HG03045 (cell line): ENCODE measurements around the gene ULBP3.
"Not testable (repeated sequence)": the region's sequence is repeated elsewhere in the genome, so short reads cannot be mapped to it uniquely, and the experiment has no call there.

Source experiments
- ATAC-seq: cut with Tn5 transposase; IDR thresholded peaks from one replicate; pipeline ENCODE4 v1.9.1; 2021; ENCODE audit warnings: mild to moderate bottlenecking, moderate library complexity; ENCODE audit not compliant: unreplicated experiment

ULBP3 gene

DNA sequence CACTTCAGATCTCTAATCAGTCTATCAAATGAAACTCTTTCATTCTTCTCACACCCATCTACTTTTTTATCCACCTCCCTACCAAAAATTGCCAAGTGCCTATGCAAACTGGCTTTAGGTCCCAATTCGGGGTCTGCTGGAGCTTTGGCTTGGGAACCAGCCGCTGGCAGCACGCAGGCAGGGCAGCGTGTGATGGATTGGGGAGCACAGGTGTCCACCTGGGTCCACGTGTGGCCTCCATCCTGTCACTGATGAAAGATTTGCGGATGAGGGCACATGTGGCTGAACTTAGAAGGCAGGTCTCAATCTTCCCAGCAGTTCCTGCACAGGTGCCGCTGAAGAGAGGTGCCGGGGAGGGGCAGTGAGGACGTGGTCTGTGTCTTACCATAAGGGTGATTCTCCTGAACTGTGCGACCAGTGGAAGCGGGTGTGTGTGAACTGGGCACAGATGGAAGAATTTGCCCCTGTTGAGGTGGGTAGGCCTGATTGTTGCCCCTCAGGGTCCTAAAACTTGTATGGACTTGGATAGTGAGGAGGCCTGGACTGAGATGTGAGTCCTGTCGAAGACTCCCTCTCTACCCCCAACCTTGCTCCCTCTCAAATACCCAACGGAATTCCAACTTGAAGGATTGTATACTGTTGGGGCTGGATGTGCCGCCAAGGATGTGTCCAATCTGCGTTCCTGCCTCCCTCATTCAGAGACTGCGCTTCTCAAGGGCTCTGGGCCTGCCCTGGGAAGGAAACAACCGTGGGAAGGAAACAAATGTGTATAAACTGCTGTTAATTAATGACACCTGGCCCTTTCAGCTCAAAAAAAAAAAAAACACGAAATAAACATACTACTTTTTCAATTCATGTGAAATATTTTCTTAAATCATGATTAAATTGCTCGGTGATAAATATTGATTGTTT lies 25.2 kb downstream of the ULBP3 start:
- no peak for ATAC-seq

DNA sequence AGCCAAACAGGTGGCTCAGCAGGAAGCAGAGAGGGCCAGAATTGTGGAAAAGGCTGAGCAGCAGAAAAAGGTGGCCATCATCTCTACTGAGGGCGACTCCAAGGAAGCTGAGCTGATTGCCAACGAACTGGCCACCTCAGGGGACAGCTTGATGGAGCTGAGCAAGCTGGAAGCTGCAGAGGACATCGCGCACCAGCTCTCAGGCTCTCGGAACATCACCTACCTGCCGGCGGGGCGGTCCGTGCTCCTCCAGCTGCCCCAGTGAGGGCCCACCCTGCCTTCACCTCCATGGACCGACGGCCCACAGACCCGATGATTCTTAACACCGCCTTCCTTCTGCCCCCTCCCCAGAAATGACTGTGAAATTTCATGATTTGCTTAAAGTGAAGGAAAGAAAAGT lies 25.8 kb downstream of the ULBP3 start:
- no peak for ATAC-seq

DNA sequence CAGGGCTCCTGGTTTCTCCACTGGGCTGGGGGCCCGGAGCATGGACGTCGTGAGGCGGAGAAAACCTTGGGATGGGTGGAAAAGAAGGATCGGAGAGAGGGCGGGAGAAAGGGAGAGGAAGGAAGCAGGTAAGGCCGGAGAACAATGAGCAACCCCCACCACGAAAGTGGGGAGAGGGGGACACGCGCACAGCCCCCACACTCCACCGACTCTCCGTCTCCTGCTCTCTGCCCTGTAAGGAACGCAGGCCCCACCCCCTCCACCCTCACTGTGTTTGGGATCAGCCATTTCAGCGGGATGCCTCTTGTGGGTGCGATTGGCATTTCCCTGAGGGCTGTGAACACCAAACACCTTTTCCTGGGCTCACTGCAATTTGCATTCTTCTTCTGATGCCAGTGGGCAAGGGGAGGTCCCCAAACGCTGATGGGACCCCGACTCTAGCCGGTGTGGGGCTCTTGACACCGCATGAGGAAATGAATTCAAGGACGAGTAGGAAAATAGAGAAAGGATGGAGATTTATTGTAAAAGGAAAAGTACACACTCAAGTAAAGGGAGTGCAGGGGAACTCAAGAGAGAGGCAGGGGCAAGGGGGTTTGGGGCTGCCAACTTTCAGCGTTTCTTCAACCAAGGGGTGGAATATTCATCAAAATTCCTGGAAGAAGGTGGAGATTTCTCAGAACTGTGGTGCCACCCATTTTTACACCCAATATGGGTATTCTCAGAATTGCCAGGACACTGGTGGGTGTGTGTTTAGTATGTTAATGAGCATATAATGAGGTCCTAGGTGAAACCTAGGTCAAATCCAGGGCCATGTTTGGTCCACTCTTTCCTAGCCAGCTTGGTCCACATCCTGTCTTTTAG lies 30.5 kb downstream of the ULBP3 start:
- ATAC-seq = no peak

DNA sequence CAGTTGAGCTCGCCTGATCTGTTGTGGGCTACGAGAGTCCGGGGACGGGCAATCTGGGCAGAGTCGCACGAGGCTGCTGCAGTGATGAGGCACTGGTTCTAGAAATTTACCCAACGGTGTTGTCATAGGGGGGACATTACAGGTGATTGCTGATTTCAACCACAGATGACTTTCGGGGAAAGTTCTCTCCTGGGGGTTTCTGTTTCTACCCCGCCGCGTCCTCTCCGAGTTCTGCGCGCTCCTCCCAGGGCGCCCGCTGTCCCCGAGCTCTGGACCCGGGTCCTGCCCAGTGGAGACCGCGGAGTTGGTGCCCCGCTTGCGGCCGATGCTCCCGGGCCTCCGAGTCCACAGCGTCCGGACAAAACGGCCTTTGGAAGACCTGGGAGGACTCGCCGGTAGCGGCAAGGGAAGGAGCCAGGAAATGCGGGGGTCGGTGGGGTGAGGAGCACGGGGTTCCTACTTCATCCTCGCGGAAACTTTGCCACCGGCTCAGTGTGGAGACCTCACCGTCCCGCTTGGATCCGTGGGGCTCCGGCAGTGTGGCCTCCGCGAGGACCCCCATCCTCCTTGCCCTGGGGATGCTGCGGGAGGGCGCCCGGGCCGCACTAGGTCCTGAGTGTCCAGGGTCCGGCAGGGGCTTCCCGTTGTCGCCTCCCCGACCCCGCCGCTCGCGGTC lies 31.3 kb downstream of the ULBP3 start:
- no peak for ATAC-seq

DNA sequence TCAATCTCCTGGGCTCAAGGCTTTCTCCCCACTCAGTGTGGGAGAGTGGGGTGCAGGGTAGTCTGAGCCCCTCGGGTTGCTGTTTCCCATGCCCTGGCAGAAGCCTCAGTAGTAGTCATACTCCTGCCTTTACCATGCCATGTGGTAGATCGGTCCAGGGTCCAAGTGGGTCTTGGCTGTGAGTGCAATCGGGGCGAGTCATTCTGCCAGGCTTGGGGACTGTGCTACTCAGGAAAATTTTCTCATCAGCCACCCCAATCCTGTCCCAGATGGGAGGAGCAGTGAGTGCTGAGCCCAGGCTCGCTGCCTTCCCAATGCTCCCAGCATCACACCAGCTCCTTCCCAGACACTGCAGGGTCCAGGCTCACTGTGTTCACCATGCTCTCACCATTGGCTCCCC lies 32.8 kb downstream of the ULBP3 start:
- no peak for ATAC-seq

DNA sequence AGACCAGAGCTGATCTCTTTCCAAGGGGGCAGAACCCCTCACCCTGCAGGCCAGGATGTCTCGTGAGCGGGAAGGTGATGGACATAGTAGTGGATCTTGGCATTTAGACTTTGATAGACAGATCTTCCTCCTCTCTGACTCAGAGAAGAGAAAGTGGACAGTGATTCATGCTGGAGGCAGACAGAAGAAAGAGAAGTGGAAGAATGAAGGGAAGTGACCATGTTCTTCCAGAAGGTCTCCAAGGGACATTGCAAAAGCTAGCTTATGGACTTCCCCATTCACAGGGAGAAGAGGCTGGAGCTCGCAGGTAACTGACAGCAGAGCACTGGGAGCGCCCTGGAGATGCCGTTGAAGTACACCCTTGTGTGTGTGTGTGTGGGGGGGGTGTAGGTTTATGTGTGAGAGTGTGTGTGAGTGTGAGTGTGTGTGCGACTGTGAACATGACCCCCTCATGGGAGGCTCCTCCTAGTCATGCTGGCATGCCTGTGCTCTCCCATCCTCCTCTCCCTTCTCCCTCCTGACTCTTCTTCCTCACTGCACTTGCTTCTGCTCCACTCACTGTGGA lies 35.6 kb downstream of the ULBP3 start:
- no peak for ATAC-seq

DNA sequence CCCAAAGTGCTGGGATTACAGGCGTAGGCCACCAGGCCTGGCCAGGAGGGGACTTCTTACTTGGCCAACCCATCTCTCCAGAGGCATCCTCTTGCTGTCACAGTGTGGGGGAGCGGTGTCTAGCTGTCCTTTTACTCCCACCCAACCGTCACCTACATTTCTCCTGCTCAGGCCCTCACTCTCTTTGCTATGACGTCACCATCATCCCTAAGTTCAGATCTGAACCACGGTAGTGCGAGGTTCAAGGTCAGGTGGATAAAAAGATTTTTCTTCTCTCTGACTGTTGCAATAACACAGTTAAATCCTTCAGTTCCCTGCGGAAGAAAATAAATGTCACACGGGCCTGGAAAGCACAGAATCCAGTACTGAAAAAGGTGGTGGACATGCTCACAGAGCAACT lies 36.3 kb downstream of the ULBP3 start:
- ATAC-seq = no peak

DNA sequence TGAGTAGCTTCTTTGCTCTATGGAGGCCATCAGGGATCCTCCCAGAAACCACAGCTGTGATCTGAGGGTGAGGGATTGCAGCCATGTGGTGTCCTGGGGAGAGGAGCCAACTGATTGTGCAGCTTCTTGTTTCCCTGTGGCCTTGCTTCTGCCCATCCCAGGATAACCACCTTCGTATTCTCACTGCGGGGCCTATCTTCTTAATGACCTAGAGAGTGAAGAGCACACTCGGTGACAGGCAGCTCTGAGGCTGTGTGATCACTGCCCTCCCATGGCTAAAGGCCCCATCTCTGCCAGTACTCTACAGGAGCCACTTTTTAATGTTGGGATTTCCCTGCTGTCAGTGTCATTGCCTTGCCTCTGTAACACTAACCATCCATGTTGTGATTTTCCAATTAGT lies 38.3 kb downstream of the ULBP3 start:
- no peak for ATAC-seq

DNA sequence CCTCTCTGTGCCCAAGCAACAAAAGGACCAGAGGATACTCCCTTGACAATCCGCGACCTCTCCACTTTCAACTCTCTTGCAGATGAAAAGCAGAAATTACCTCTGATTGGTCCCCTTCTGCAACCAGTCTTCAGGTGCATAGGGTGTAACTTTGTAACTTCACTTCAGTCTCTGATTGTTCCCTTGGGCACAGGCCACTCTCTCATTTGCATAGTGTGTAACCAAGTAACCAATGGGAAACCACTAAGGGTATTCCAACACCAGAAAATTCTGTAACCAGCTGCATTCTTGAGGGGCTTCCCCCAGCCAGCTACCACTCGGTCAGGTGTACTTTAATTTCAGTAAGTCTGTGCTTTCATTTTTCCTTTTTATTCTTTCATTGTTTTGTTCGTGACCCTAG lies 39.2 kb downstream of the ULBP3 start:
- ATAC-seq = no peak

DNA sequence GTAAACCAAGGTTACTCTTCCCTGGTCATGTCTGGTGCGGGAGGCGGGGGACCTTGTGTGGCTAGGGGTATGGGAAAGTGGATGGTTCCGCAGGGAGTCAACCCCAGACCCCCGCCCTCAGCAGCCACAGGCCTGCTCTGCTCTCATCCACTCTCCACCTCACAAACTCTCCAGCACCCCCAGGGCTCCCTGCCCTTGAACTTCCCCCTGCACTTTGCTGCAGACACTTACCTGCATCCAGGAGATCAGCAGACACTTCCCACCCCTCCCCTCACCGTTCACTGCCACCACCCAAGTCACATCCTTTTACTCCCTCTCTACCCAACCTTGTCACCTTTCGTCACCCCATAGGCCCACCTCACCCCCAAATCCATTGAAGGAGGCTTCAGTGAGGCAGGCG lies 39.6 kb downstream of the ULBP3 start:
- ATAC-seq = no peak

DNA sequence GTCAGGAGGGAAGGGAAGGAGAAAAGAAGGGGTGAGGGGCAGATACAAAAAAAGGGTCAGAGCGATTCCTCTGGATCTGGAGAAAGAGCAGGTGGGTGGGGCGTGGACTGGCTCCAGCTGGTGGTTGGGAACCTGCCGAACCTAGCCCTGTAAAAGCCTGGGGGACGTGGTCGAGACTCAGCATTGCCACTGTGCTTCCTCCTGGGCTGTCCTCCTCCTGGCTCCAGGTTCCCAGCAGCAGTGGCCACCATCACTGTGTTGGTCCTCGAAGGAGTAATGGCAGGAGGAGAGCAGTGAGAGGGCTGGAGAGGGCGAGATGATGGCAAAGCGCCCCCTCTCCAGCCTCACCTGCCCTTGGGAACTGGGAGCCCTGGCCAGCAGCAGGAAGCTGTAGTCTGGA lies 40.1 kb downstream of the ULBP3 start:
- no peak for ATAC-seq

DNA sequence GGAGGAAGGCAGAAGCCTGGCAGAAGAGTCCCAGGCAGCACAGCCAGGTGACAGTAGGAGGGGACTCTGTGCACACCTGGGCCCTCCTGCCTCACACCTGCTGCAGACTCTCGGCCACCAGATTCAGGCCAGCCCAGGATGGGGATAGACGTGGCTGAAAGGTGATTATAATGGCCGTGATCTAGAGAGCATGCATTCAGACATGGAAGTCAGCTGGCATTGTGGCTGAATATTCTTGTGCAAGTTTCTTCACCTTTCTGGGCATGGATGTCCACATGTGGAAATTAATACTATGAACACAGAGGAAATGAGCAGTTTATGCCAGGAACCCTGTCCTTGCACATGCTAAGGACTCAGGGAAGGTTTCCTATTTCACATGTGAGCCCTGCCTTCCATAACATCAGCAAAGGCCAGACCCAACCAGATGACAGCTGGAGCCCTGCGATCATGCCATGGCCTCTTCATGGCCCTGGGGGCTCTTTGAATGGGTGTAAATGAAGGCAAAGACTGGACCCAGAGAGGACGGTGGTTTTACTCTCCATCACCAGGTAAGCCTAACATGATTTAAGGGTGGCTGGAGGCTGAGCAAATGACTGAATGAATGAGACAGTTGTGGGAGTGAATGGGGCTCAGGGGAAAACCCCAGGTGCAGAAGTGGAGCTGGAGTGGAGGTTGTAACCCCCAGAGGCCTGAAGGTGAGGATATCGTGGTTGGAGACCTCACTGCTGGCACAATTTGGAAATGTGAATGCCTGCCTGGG lies 40.9 kb downstream of the ULBP3 start:
- ATAC-seq = no peak

DNA sequence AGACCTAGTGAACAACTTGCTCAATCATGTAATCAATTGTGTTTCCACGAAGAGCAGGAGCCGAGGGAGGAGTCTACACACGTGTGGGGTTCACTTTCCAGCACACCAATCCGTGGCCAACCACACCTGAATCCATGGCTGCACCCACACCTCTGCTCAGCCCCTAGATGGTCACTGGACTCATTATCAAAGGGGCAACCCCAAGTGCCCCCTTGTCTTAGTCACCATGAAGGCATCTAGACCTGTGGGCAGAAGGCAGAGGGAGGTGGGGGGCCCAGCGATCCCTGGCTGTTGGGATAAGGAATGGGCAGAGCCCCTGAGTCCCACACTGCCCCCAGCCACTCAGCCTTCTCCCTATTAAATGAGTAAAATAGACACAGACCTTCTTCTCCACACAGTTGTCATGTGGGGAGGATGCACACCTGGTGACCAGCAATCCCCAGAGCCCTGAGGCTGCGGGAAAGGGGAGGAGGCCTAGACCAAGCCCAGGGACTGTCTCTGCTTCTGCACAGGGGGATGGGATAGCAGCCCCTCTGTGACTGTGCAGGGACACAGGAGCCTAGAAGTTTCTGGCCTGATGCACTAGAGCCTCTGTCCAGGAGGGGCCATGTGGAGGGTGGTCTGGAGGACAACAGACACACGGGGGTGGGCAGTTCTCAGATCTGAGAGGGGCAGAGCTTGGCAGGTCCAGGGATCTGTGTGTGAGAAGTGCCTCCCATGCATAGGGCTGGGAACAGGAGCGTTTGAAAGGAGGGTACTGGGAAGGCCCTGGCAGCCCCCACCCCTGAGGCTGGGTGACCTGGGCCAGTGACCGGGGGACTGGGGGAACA lies 41.7 kb downstream of the ULBP3 start:
- no peak for ATAC-seq

DNA sequence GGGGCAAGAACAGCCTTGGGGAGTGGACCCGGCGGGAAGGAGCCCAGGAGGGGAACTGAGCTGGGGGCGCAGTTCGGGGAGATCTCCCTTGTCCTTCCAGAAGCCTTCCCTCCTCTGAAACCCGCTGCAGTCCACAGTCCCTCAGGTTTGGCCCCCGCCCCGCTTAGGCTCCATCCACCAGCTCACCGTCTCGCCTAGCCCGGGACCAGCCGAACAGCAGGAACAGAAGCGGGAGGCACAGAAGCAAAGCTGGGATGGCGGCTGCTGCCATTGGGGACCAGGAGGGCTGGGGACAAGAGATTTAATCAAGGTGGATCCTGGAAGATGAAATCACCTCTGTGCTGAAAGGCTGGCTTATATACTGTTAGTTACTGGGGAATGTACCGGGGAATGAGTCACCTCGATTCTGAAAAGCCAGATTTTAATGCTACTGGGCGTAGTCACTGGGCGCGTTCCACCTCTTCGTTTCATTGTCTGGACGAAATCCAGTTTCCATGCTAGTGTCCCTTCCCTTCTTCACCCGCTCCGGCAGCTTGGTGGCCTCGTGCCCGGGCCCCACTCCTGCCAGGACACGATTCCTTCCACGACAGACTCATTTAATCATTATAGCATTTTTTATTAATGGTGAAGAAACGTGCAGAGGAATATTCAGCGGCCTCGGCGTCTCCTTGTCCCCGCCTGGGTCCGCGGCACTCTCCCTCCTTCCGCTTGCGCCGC lies 43.6 kb downstream of the ULBP3 start, which contains the start of gene RAET1L:
TSS of gene RAET1L (minus strand) at position 332 of the 717 bp plus-strand sequence. CDS start at position 271, 61 bp downstream.
- no peak for ATAC-seq

DNA sequence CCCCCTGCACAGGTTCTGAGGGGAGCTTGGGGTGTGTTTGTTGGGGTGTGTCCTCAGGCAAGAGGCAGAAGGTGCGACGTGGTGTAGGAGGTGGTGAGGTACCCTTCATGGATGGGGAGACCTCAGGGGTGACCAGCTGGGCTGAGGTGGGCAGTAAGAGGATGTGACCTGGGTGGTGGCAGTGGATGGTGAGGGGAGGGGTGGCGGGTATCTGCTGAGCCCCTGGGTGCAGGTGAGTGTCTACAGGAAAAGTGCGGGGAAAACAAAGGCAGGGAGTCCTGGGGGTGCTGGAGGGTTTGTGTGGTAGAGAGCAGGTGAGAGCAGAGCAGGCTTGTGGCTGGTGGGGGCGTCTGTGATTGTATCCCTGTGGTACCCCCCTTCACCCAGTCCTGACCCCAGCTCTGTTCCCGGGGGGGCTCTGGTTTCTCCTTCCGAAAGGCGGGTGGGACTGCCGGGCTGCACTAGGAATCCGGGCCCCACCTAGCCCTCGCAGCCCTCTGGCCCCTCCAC lies 44.2 kb downstream of the ULBP3 start:
- ATAC-seq = no peak

DNA sequence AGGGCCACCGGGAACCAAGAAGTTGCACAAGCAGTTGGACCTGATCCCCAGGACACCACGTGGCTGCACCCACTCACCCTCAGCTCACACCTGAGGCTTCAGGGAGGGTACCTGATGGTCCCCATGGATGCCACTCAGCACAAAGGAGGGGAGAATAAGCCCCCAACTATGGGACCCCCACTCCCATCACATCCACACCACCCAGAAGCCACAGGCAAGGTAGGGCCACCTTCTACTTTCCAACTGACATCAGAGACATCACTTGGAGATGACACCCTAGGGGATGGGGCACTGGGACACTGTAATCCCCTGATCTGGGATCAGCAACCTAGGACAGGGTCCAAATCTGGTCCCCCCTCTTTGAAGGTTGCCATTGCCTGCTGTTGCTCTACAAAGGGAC lies 44.9 kb downstream of the ULBP3 start:
- ATAC-seq = not testable (repeated sequence)

DNA sequence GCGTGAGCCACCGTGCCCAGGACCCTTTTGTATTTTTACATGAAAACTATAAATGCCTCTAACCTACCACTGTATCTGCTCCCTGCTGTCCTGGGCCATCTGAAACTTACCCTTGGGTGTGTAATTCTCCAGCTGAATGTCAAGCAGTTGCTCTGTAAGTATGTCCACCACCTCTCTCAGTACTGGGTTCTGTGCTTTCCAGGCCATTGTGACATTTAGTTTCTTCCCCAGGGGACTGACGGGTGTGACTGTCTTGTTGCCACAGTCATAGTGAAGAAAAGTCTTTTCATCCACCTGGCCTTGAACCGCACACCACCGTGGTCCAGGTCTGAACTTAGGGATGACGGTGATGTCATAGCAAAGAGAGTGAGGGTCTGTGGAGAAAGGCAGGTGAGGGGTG lies 47.1 kb downstream of the ULBP3 start:
- not testable (repeated sequence) for ATAC-seq

DNA sequence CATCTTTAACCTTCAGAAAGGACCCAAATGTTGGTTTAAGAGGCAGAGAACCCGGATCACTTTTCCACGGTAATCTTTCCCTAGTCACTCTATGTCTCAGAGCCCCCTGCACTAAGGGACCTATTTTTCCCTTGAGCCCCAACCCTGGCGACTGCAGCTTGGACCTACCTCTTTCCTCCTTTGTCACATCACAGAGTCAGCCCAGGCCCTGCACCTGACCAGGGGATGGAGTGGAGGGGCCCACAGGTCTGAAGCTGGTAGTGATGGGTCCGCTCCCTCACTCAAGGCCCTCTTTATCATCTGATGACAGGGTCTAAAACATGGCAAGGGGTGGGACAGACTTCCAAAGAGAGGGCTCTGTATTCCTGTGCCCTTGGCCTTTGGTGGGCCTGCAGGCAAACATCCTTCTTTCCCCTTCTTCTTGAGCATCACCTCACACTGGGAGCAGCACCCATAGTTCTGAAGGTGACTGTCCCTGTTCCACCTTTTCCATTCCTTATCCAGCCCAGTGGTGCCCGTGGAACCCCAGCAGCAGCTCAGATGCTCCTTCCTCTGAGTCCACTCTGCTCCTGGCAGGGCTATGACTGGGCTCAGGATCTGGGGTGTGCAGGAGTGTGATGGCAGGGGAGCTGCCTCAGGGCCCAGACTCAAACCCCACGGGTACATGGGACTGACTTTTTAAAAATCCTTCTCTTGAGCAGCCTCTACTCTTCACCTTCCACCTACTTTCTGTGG lies 49.9 kb downstream of the ULBP3 start:
- no peak for ATAC-seq
